HG02759 (cell line): Measurements from ENCODE around the gene DCPS.
A peak's percentile ranks its signal among the peaks of the same experiment; 100 is the strongest.
"Not testable (repeated sequence)": the region's sequence is repeated elsewhere in the genome, so short reads cannot be mapped to it uniquely, and the experiment has no call there.

Experiments used
- ATAC-seq: cut with Tn5 transposase; IDR thresholded peaks from one replicate; pipeline ENCODE4 v1.9.1; 2021; ENCODE audit warnings: mild to moderate bottlenecking, moderate library complexity; ENCODE audit not compliant: unreplicated experiment

DCPS gene

GRCh38 chr11:126378763-126379162, 74.9 kb downstream of the DCPS start:
- no peak for ATAC-seq

- ATAC-seq: no peak
Measured at GRCh38 chr11:126380909-126381308, 77.0 kb downstream of the DCPS start.

- ATAC-seq: not testable (repeated sequence)
Measured at GRCh38 chr11:126381960-126382359, 78.1 kb downstream of the DCPS start.

GRCh38 chr11:126382641-126383040, 78.8 kb downstream of the DCPS start:
- ATAC-seq: not testable (repeated sequence)

GRCh38 chr11:126383339-126384335, 79.8 kb downstream of the DCPS start:
- no peak for ATAC-seq

- ATAC-seq: no peak
Measured at GRCh38 chr11:126384449-126385070, 80.7 kb downstream of the DCPS start.

- no peak for ATAC-seq
Measured at GRCh38 chr11:126385991-126386728, 82.3 kb downstream of the DCPS start.

- ATAC-seq: not testable (repeated sequence)
Measured at GRCh38 chr11:126386729-126387071, 82.8 kb downstream of the DCPS start.

- no peak for ATAC-seq
Measured at GRCh38 chr11:126387857-126388256, 84.0 kb downstream of the DCPS start.

- no peak for ATAC-seq
Measured at GRCh38 chr11:126390272-126390867, 86.5 kb downstream of the DCPS start.

GRCh38 chr11:126391286-126391954, 87.6 kb downstream of the DCPS start:
- ATAC-seq: no peak

- ATAC-seq: peak; percentile 76
Measured at GRCh38 chr11:126391970-126392632, 88.2 kb downstream of the DCPS start.

GRCh38 chr11:126392633-126393013, 88.8 kb downstream of the DCPS start:
- ATAC-seq: peak; percentile 30

- no peak for ATAC-seq
Measured at GRCh38 chr11:126393143-126393542, 89.3 kb downstream of the DCPS start.

GRCh38 chr11:126394036-126394435, 90.2 kb downstream of the DCPS start:
- no peak for ATAC-seq

GRCh38 chr11:126394634-126395072, 90.8 kb downstream of the DCPS start:
- not testable (repeated sequence) for ATAC-seq
